ENCODE results near the gene MNX1. TPM values are rescaled to one million over a fixed set of nuclear protein-coding genes. Genes with fewer than 3 reads are reported as not detected.

MNX1 gene
- total and polyA plus RNA-seq, 9 of the 15 experiments (the other 6 are each of a cell fraction or from before 2014, with no cell fraction given): 0.15 to 8.0 (median 1.4) TPM

GRCh38 chr7:157017603-157018327 is 7.3 kb upstream of the MNX1 start:
- no peaks in the 10 kb centered on the region for H3K9me1 ChIP-seq (ENCODE audit: control insufficient read depth, insufficient read depth, low read length)
- ATAC-seq (no peak), FAIRE-seq (no peak), DNase-seq (ENCODE audit: extremely low read depth in 1 of 4, low spot score in 3 of 4) (no peak)
- no peaks in the 10 kb centered on the region for H3K36me3 ChIP-seq (ENCODE audit: control insufficient read depth, insufficient read depth, low read length)
- H3K27ac ChIP-seq (ENCODE audit: extremely low read depth, low read depth, low read length): no peak overlapping the region
- peaks cover 0 to 35% of the 10 kb centered on the region in 2 experiments; a peak in 3 of 5 replicates for H3K4me1 ChIP-seq (replicated peaks in 1 of 2; ENCODE audit: control insufficient read depth in 2 of 2, insufficient read depth in 2 of 2, low read length in 2 of 2)
- no peak overlapping the region for H2AFZ ChIP-seq (ENCODE audit: low read depth, low read length)
- no TSS peak for BruUV-seq (replicated peaks)
- H3K9me3 ChIP-seq (replicated peaks; ENCODE audit: control insufficient read depth, insufficient read depth, low read depth, low read length): no peaks in the 10 kb centered on the region
- H3K4me2 ChIP-seq (ENCODE audit: insufficient read depth, low read length): no peak overlapping the region
- H3K9ac ChIP-seq (ENCODE audit: insufficient read depth in 1 of 2, low read depth in 2 of 2, low read length in 2 of 2): no peak overlapping the region
- ChIA-PET CTCF (ENCODE audit: low intra/inter-chr PET ratio) (no interaction called here), POLR2A (interaction anchor here (0.9 to 2.4 kb wide), 3 partner anchors 8 to 21 kb away, joined by 3 to 11 read pairs (median 6); partner anchors contain the start of gene MNX1)
- no peak overlapping the region for H3K4me3 ChIP-seq
- in situ Hi-C loops (cut with MboI) (no loop called here), intact Hi-C loops (cut with micrococcal nuclease) (no loop called here)
- H3K27me3 ChIP-seq (ENCODE audit: control insufficient read depth in 2 of 2, insufficient read depth in 2 of 2, low read length in 2 of 2): peaks cover 71 to 98% of the 10 kb centered on the region in 2 experiments
- 0 out of 2 replicates have a peak, but pooled peaks cover 5% of the 10 kb centered on the region for H4K20me1 ChIP-seq (replicated peaks; ENCODE audit: control insufficient read depth, insufficient read depth, low read length)
- 17% methylated on average over 47 of the region's 48 CpGs for WGBS (ENCODE audit: insufficient coverage, low coverage, missing lambda C conversion rate)
- H3K79me2 ChIP-seq (ENCODE audit: control insufficient read depth, insufficient read depth, low read length): no peaks in the 10 kb centered on the region
- TF ChIP-seq MECOM (CRISPR knock-in tag; IDR thresholded peaks at IDR 0.05): no peak
- no peak for TF ChIP-seq CSDE1 (IDR thresholded peaks at IDR 0.05)
- no peak for TF ChIP-seq POLR3A (IDR thresholded peaks at IDR 0.05; ENCODE audit: borderline replicate concordance, extremely low read depth, insufficient read depth, insufficient read length)
- TF ChIP-seq TCF7 (IDR thresholded peaks at IDR 0.05; ENCODE audit: borderline replicate concordance): no peak
- TF ChIP-seq YBX1 (IDR thresholded peaks at IDR 0.05): no peak
- TF ChIP-seq ZNF449 (CRISPR knock-in tag; IDR thresholded peaks at IDR 0.05): no peak
- no peak for TF ChIP-seq HIVEP1 (CRISPR knock-in tag; IDR thresholded peaks at IDR 0.05)
- TF ChIP-seq GTF2A2 (tag; IDR thresholded peaks at IDR 0.05): no peak
- TF ChIP-seq FOXK2 (conservative IDR thresholded peaks at IDR 0.05 in 1 of 2, IDR thresholded peaks at IDR 0.05 in 1 of 2; ENCODE audit: low read depth in 2 of 2): no peak
- TF ChIP-seq ASH1L (IDR thresholded peaks at IDR 0.05; ENCODE audit: borderline replicate concordance, low read depth, partially characterized antibody): no peak
- no peak for TF ChIP-seq GABPB2 (CRISPR knock-in tag; conservative IDR thresholded peaks at IDR 0.05)
- no peak for TF ChIP-seq ZC3H11A (IDR thresholded peaks at IDR 0.05; ENCODE audit: low read depth, low read length)
- TF ChIP-seq TRIM25 (IDR thresholded peaks at IDR 0.05; ENCODE audit: borderline replicate concordance): no peak
- no peak for TF ChIP-seq ZNF717 (CRISPR knock-in tag; IDR thresholded peaks at IDR 0.05)
- TF ChIP-seq ZNF76 (CRISPR knock-in tag; IDR thresholded peaks at IDR 0.05; ENCODE audit: borderline replicate concordance): no peak
- TF ChIP-seq ZNF184 (CRISPR knock-in tag; IDR thresholded peaks at IDR 0.05): no peak
- no peak for TF ChIP-seq ZKSCAN1 (IDR thresholded peaks at IDR 0.05; ENCODE audit: low read depth, low read length)
- no peak for TF ChIP-seq ETV5 (CRISPR knock-in tag; IDR thresholded peaks at IDR 0.05; ENCODE audit: low read depth)
- no peak for TF ChIP-seq SMAD1 (IDR thresholded peaks at IDR 0.05; ENCODE audit: low read depth, low read length, partially characterized antibody)
